ENCODE results near the gene FBXW2. TPM values are rescaled to one million over a fixed set of nuclear protein-coding genes. Genes with fewer than 3 reads are reported as not detected.

The FBXW2 gene
- total RNA-seq = 10 to 100 TPM; 63.2 to 77.1 TPM
- polyA plus RNA-seq (2013, experiment 1 of 2) = 26.0 TPM
- polyA plus RNA-seq (2013, experiment 2 of 2) = 22.4 TPM
- long read RNA-seq, experiment 1, full-length matches to known transcripts = 2 of 23 reads
- long read RNA-seq, experiment 1, partial matches to known transcripts = 6 of 23 reads
- long read RNA-seq, experiment 1, other reads (novel, unspliced or antisense) = 15 of 23 reads
- long read RNA-seq, experiment 2, full-length matches to known transcripts = 21 of 67 reads
- long read RNA-seq, experiment 2, partial matches to known transcripts = 12 of 67 reads
- long read RNA-seq, experiment 2, other reads (novel, unspliced or antisense) = 34 of 67 reads
- long read RNA-seq, experiment 3, full-length matches to known transcripts = 49 of 126 reads
- long read RNA-seq, experiment 3, partial matches to known transcripts = 17 of 126 reads
- long read RNA-seq, experiment 3, other reads (novel, unspliced or antisense) = 60 of 126 reads
- long read RNA-seq, experiment 4, full-length matches to known transcripts = 6 of 22 reads
- long read RNA-seq, experiment 4, partial matches to known transcripts = 10 of 22 reads
- long read RNA-seq, experiment 4, other reads (novel, unspliced or antisense) = 6 of 22 reads

- Mint-ChIP-seq H3K27me3 (ENCODE audit: insufficient read depth) (no peaks in the 10 kb centered on the region), H3K36me3 (ENCODE audit: low read depth) (peaks cover 17% of the 10 kb centered on the region), H3K4me1 (peaks cover 11% of the 10 kb centered on the region), H3K4me3 (peak within 1 kb of the TSS; percentile 95), H3K9me3 (no peaks in the 10 kb centered on the region), H3K27ac (peak within 1 kb of the TSS; percentile 95)
- Histone ChIP-seq H3K27ac (ENCODE audit: low read depth, low read length) (peak within 1 kb of the TSS; percentile 66), H3K4me3 (ENCODE audit: low read length) (peak within 1 kb of the TSS; percentile 100), H3K4me1 (ENCODE audit: control insufficient read depth, insufficient read depth, low read length) (peaks cover 5% of the 10 kb centered on the region), H3K9ac (ENCODE audit: extremely low read depth, low read length, poor library complexity, severe bottlenecking) (peak within 1 kb of the TSS; percentile 89), H3K27me3 (ENCODE audit: control insufficient read depth, insufficient read depth, low read length, poor library complexity, severe bottlenecking) (no peaks in the 10 kb centered on the region), H3K36me3 (ENCODE audit: control insufficient read depth, insufficient read depth, low read length) (peaks cover 31% of the 10 kb centered on the region), H3K9me3 (ENCODE audit: control insufficient read depth, low read length) (no peaks in the 10 kb centered on the region)
- DNase-seq = peak; percentile 97
- WGBS, 2 experiments (ENCODE audit: insufficient coverage in 1 of 2, insufficient read length in 1 of 2) = 0% methylated on average over 39 to 72 of the region's 72 CpGs
- TF ChIP-seq CTCF (conservative IDR thresholded peaks at IDR 0.05) = no peak
Measured at GRCh38 chr9:120792898-120793765, at the start of gene FBXW2. Gene FBXW2 (minus strand): TSS chr9:120793416. CDS start chr9:120788258, 5,158 bp downstream.

GRCh38 chr9:120841930-120842684 lies 48.9 kb upstream of the FBXW2 start:
- Histone ChIP-seq H3K4me3 (ENCODE audit: low read length) (peak overlapping the region; percentile 96), H3K36me3 (ENCODE audit: control insufficient read depth, insufficient read depth, low read length) (peaks cover 36% of the 10 kb centered on the region), H3K9me3 (ENCODE audit: control insufficient read depth, low read length) (no peaks in the 10 kb centered on the region), H3K27ac (ENCODE audit: low read depth, low read length) (peak overlapping the region; percentile 74), H3K27me3 (ENCODE audit: control insufficient read depth, insufficient read depth, low read length, poor library complexity, severe bottlenecking) (no peaks in the 10 kb centered on the region), H3K4me1 (ENCODE audit: control insufficient read depth, insufficient read depth, low read length) (peaks cover 7% of the 10 kb centered on the region), H3K9ac (ENCODE audit: extremely low read depth, low read length, poor library complexity, severe bottlenecking) (peak overlapping the region; percentile 96)
- Mint-ChIP-seq H3K36me3 (ENCODE audit: low read depth) (peaks cover 14% of the 10 kb centered on the region), H3K9me3 (peaks cover 4% of the 10 kb centered on the region), H3K4me1 (peaks cover 33% of the 10 kb centered on the region), H3K27ac (peak overlapping the region; percentile 97), H3K4me3 (peak overlapping the region; percentile 91), H3K27me3 (ENCODE audit: insufficient read depth) (peaks cover 3% of the 10 kb centered on the region)
- DNase-seq = no peak
- WGBS, 2 experiments (ENCODE audit: insufficient coverage in 1 of 2, insufficient read length in 1 of 2) = 28% methylated on average over 18 of the region's 18 CpGs
- TF ChIP-seq CTCF (conservative IDR thresholded peaks at IDR 0.05) = no peak

GRCh38 chr9:120839146-120839545 lies 45.9 kb upstream of the FBXW2 start:
- H3K9me3 Mint-ChIP-seq = peaks cover 1% of the 10 kb centered on the region
- WGBS, 2 experiments (ENCODE audit: insufficient coverage in 1 of 2, insufficient read length in 1 of 2) = 66 to 73% methylated on average over 2 of the region's 2 CpGs
- H3K9ac ChIP-seq (ENCODE audit: extremely low read depth, low read length, poor library complexity, severe bottlenecking) = no peak overlapping the region
- peaks cover 39% of the 10 kb centered on the region for H3K36me3 ChIP-seq (ENCODE audit: control insufficient read depth, insufficient read depth, low read length)
- no peak for DNase-seq
- H3K27me3 Mint-ChIP-seq (ENCODE audit: insufficient read depth) = peaks cover 3% of the 10 kb centered on the region
- peaks cover 17% of the 10 kb centered on the region for H3K4me1 Mint-ChIP-seq
- no peak overlapping the region for H3K4me3 Mint-ChIP-seq
- H3K27me3 ChIP-seq (ENCODE audit: control insufficient read depth, insufficient read depth, low read length, poor library complexity, severe bottlenecking) = no peaks in the 10 kb centered on the region
- H3K9me3 ChIP-seq (ENCODE audit: control insufficient read depth, low read length) = no peaks in the 10 kb centered on the region
- no peaks in the 10 kb centered on the region for H3K4me1 ChIP-seq (ENCODE audit: control insufficient read depth, insufficient read depth, low read length)
- H3K27ac ChIP-seq (ENCODE audit: low read depth, low read length) = no peak overlapping the region
- peak overlapping the region; percentile 62 for H3K27ac Mint-ChIP-seq
- TF ChIP-seq CTCF (conservative IDR thresholded peaks at IDR 0.05) = no peak
- peak overlapping the region; percentile 22 for H3K4me3 ChIP-seq (ENCODE audit: low read length)
- peaks cover 27% of the 10 kb centered on the region for H3K36me3 Mint-ChIP-seq (ENCODE audit: low read depth)

All from endodermal cell (in vitro differentiated cells).